Osteoblast (primary cell): ENCODE data around the gene GSE1. TPM values are rescaled to one million over a fixed set of nuclear protein-coding genes. Genes with fewer than 3 reads are reported as not detected.
A peak's percentile ranks its signal among the peaks of the same experiment; 100 is the strongest.

Source experiments
- DNase-seq: peaks from one replicate; pipeline ENCODE4 v3.0.0; 2011; ENCODE audit warnings: low spot score, mixed read lengths; ENCODE audit not compliant: insufficient read length; ENCODE audit errors: missing footprints
- H2AFZ ChIP-seq: 2 replicates; pipeline ENCODE4 v1.6.0; 2011; ENCODE audit warnings: mild to moderate bottlenecking, low read length
- H3K27ac ChIP-seq: 2 replicates; pipeline ENCODE4 v1.5.1; 2011; ENCODE audit warnings: mild to moderate bottlenecking, low read depth, low read length, moderate library complexity
- H3K27me3 ChIP-seq: 2 replicates; pipeline ENCODE4 v1.6.0; 2012; ENCODE audit warnings: mild to moderate bottlenecking, control low read depth, inconsistent platforms, low read length, moderate library complexity; ENCODE audit not compliant: insufficient read depth
- H3K36me3 ChIP-seq: 2 replicates; pipeline ENCODE4 v1.5.1; 2011; ENCODE audit warnings: mild to moderate bottlenecking, low read length, control low read depth, moderate library complexity; ENCODE audit not compliant: insufficient read depth
- H3K4me1 ChIP-seq: 2 replicates; pipeline ENCODE4 v1.5.1; 2011; ENCODE audit warnings: mild to moderate bottlenecking, low read length, control low read depth, moderate library complexity; ENCODE audit not compliant: insufficient read depth
- H3K4me2 ChIP-seq: 2 replicates; pipeline ENCODE4 v1.6.0; 2011; ENCODE audit warnings: mild to moderate bottlenecking, low read length; ENCODE audit not compliant: insufficient read depth
- H3K4me3 ChIP-seq: fragments of 200-600 bp; sonication (generic); 3 replicates; pipeline ENCODE4 v1.5.1; 2012; ENCODE audit warnings: mild to moderate bottlenecking, low read length, inconsistent platforms; ENCODE audit not compliant: insufficient read depth
- H3K79me2 ChIP-seq: 2 replicates; pipeline ENCODE4 v1.6.0; 2012; ENCODE audit warnings: mild to moderate bottlenecking, low read length, control low read depth, inconsistent platforms; ENCODE audit not compliant: insufficient read depth
- H3K9me3 ChIP-seq: 2 replicates; pipeline ENCODE4 v1.5.1; 2011; ENCODE audit warnings: low read depth, low read length, control low read depth
- H4K20me1 ChIP-seq: 2 replicates; pipeline ENCODE4 v1.6.0; 2012; ENCODE audit warnings: mild to moderate bottlenecking, low read length, control low read depth; ENCODE audit not compliant: insufficient read depth
- CTCF ChIP-seq: IDR thresholded peaks from 2 replicates; pipeline ENCODE4 v1.5.1; 2011; ENCODE audit warnings: mild to moderate bottlenecking, low read depth, low read length, moderate library complexity; ENCODE audit errors: extremely low read depth
- total RNA-seq: library from RNA; depleted of rRNA; stranded (reverse); fragments of >200 nt; gene quantifications from 2 replicates; pipeline ENCODE4 v1.2.3, GENCODE V29; 2012

Gene GSE1
- total RNA-seq, 1 donor: 49.6 TPM

- Histone ChIP-seq H3K79me2 (peaks cover 63% of the 10 kb centered on the region), H2AFZ (no peak overlapping the region), H3K4me1 (peaks cover 19% of the 10 kb centered on the region), H3K36me3 (peaks cover 4% of the 10 kb centered on the region), H3K27ac (no peak overlapping the region), H3K4me3 (no peak overlapping the region), H3K4me2 (no peak overlapping the region), H3K9me3 (no peaks in the 10 kb centered on the region), H4K20me1 (peaks cover 57% of the 10 kb centered on the region), H3K27me3 (no peaks in the 10 kb centered on the region)
- no peak for DNase-seq
- no peak for TF ChIP-seq CTCF
Measured at GRCh38 chr16:85608887-85609286, 4.2 kb upstream of the GSE1 start.

GRCh38 chr16:85609539-85609938 is 3.6 kb upstream of the GSE1 start:
- TF ChIP-seq CTCF: no peak
- DNase-seq: no peak
- no peak overlapping the region for H2AFZ ChIP-seq
- peaks cover 53% of the 10 kb centered on the region for H4K20me1 ChIP-seq
- H3K4me1 ChIP-seq: peaks cover 20% of the 10 kb centered on the region
- no peak overlapping the region for H3K4me3 ChIP-seq
- peaks cover 60% of the 10 kb centered on the region for H3K79me2 ChIP-seq
- no peak overlapping the region for H3K4me2 ChIP-seq
- peaks cover 4% of the 10 kb centered on the region for H3K36me3 ChIP-seq
- H3K9me3 ChIP-seq: no peaks in the 10 kb centered on the region
- H3K27me3 ChIP-seq: no peaks in the 10 kb centered on the region
- H3K27ac ChIP-seq: peak overlapping the region; percentile 63

- H3K36me3 ChIP-seq: peaks cover 4% of the 10 kb centered on the region
- peaks cover 56% of the 10 kb centered on the region for H4K20me1 ChIP-seq
- peaks cover 25% of the 10 kb centered on the region for H3K4me1 ChIP-seq
- no peak for TF ChIP-seq CTCF
- peak overlapping the region; percentile 32 for H3K4me3 ChIP-seq
- H2AFZ ChIP-seq: no peak overlapping the region
- DNase-seq: no peak
- peak overlapping the region; percentile 63 for H3K27ac ChIP-seq
- H3K27me3 ChIP-seq: no peaks in the 10 kb centered on the region
- H3K79me2 ChIP-seq: peaks cover 63% of the 10 kb centered on the region
- H3K9me3 ChIP-seq: no peaks in the 10 kb centered on the region
- H3K4me2 ChIP-seq: peak overlapping the region; percentile 79
Measured at GRCh38 chr16:85610059-85610445, 3.1 kb upstream of the GSE1 start.

GRCh38 chr16:85610446-85611193 is 2.5 kb upstream of the GSE1 start:
- Histone ChIP-seq H2AFZ (no peak overlapping the region), H3K36me3 (peaks cover 4% of the 10 kb centered on the region), H3K4me2 (peak overlapping the region; percentile 79), H3K9me3 (no peaks in the 10 kb centered on the region), H4K20me1 (peaks cover 56% of the 10 kb centered on the region), H3K4me1 (peaks cover 30% of the 10 kb centered on the region), H3K27ac (peak overlapping the region; percentile 63), H3K27me3 (no peaks in the 10 kb centered on the region), H3K4me3 (peak overlapping the region; percentile 75), H3K79me2 (peaks cover 63% of the 10 kb centered on the region)
- DNase-seq: peak; percentile 100
- TF ChIP-seq CTCF: peak; percentile 95
